ENCODE results near the gene DUSP6. TPM values are rescaled to one million over a fixed set of nuclear protein-coding genes. Genes with fewer than 3 reads are reported as not detected.

Gene DUSP6
- total and polyA plus RNA-seq, 2 of the 13 experiments (the other 11 are each of a cell fraction or from before 2014, with no cell fraction given), result 40.9 to 161 TPM

- peak; percentile 54; the same call in 1 of the 2 replicates for TF ChIP-seq ZBTB7B (CRISPR knock-in tag; IDR thresholded peaks at IDR 0.05)
- TF ChIP-seq DZIP1 (CRISPR knock-in tag; IDR thresholded peaks at IDR 0.05), result no peak
- peak; percentile 92 for TF ChIP-seq HNF1A (IDR thresholded peaks at IDR 0.05; ENCODE audit: low read depth)
- TF ChIP-seq HNF1A (CRISPR knock-in tag; IDR thresholded peaks at IDR 0.05; ENCODE audit: borderline replicate concordance), result peak; percentile 96
- no peak for TF ChIP-seq ZNF253 (CRISPR knock-in tag; IDR thresholded peaks at IDR 0.05; ENCODE audit: borderline replicate concordance)
- no peak for TF ChIP-seq ZNF614 (CRISPR knock-in tag; IDR thresholded peaks at IDR 0.05; ENCODE audit: borderline replicate concordance)
- peak; percentile 62 for TF ChIP-seq PHF21A (CRISPR knock-in tag; IDR thresholded peaks at IDR 0.05)
- TF ChIP-seq RFX3 (CRISPR knock-in tag; IDR thresholded peaks at IDR 0.05), result no peak
- no peak for TF ChIP-seq TGIF2 (CRISPR knock-in tag; IDR thresholded peaks at IDR 0.05)
- no peak for TF ChIP-seq NAIF1 (CRISPR knock-in tag; IDR thresholded peaks at IDR 0.05; ENCODE audit: borderline replicate concordance)
- TF ChIP-seq IRX3 (CRISPR knock-in tag; IDR thresholded peaks at IDR 0.05; ENCODE audit: borderline replicate concordance, low read depth), result no peak
- TF ChIP-seq TAF1 (CRISPR knock-in tag; IDR thresholded peaks at IDR 0.05), result peak; percentile 53; the same call in 1 of the 2 replicates
- TF ChIP-seq CHD2 (IDR thresholded peaks at IDR 0.05; ENCODE audit: low read depth, low read length), result no peak
- peak; percentile 58; the same call in 1 of the 2 replicates for TF ChIP-seq CCDC6 (CRISPR knock-in tag; IDR thresholded peaks at IDR 0.05)
- TF ChIP-seq LBX2 (CRISPR knock-in tag; IDR thresholded peaks at IDR 0.05; ENCODE audit: borderline replicate concordance), result no peak
- no peak for TF ChIP-seq FOXK2 (IDR thresholded peaks at IDR 0.05)
- no peak for TF ChIP-seq TERF1 (CRISPR knock-in tag; IDR thresholded peaks at IDR 0.05)
- peak; percentile 80; the same call in 1 of the 2 replicates for TF ChIP-seq HNF4G (IDR thresholded peaks at IDR 0.05; ENCODE audit: borderline replicate concordance, low read depth, low read length)
- TF ChIP-seq HNF4G (CRISPR knock-in tag; IDR thresholded peaks at IDR 0.05; ENCODE audit: borderline replicate concordance, low read depth), result no peak
These were observed 27.0 kb upstream of the DUSP6 start (continued) for GRCh38 chr12:89379148-89379838.
